ENCODE results near the gene VAMP5.

DNA sequence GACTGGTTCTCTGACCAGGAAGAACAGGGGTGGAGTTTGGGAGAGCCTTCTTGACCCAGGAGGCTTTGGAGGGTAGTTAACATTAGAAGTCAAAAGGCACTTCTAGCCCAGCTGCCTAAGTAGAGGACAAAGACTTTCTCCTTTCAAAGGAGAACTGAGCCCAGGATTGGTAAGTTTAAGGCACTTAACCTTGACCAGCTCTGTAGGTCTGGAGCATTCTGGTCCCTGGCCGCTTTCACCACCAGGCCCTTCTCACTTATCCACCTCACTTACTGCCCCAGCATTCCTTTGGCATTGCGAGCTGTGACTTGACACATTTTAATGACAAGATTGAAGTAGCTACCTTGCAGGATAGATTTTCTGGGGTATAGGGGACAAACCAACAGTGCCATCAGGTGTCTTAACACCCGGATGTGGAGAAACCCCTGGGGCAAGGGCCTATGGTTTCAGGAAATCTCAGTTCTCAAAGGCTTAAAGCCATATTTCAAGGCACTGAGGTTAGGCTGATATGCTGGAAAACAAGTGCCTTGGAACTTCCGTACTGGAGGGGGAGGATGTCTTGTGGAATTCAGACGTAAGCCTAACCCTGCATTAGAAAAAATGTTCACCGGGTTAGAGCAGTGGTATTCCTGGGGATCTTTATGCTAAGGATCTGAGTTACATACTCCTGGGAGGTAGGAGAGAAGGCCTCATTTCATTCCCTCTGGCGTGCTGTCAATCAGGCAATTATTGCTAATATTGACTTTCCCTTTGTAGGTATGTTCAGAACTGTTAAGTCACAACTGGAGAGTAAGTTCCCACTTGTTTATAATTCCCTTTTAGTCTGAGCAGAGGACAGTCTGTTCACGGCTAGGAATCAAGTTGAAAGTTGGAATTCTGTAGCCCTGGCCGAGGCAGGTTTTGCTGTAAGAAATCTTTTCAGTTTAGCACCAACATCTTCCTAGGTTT is 23.3 kb downstream of the VAMP5 start:
- TF ChIP-seq YY1 (IDR thresholded peaks at IDR 0.05): no peak
- TF ChIP-seq, protein P1, sequence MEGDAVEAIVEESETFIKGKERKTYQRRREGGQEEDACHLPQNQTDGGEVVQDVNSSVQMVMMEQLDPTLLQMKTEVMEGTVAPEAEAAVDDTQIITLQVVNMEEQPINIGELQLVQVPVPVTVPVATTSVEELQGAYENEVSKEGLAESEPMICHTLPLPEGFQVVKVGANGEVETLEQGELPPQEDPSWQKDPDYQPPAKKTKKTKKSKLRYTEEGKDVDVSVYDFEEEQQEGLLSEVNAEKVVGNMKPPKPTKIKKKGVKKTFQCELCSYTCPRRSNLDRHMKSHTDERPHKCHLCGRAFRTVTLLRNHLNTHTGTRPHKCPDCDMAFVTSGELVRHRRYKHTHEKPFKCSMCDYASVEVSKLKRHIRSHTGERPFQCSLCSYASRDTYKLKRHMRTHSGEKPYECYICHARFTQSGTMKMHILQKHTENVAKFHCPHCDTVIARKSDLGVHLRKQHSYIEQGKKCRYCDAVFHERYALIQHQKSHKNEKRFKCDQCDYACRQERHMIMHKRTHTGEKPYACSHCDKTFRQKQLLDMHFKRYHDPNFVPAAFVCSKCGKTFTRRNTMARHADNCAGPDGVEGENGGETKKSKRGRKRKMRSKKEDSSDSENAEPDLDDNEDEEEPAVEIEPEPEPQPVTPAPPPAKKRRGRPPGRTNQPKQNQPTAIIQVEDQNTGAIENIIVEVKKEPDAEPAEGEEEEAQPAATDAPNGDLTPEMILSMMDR (IDR thresholded peaks at IDR 0.05; ENCODE audit: low read depth, low read length, missing input control): no peak
- TF ChIP-seq, protein P2, sequence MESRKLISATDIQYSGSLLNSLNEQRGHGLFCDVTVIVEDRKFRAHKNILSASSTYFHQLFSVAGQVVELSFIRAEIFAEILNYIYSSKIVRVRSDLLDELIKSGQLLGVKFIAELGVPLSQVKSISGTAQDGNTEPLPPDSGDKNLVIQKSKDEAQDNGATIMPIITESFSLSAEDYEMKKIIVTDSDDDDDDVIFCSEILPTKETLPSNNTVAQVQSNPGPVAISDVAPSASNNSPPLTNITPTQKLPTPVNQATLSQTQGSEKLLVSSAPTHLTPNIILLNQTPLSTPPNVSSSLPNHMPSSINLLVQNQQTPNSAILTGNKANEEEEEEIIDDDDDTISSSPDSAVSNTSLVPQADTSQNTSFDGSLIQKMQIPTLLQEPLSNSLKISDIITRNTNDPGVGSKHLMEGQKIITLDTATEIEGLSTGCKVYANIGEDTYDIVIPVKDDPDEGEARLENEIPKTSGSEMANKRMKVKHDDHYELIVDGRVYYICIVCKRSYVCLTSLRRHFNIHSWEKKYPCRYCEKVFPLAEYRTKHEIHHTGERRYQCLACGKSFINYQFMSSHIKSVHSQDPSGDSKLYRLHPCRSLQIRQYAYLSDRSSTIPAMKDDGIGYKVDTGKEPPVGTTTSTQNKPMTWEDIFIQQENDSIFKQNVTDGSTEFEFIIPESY (IDR thresholded peaks at IDR 0.05): no peak
- no peak for TF ChIP-seq RAD21 (IDR thresholded peaks at IDR 0.05)
- TF ChIP-seq, protein P3, sequence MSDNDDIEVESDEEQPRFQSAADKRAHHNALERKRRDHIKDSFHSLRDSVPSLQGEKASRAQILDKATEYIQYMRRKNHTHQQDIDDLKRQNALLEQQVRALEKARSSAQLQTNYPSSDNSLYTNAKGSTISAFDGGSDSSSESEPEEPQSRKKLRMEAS (IDR thresholded peaks at IDR 0.05): no peak
- TF ChIP-seq, protein P4, sequence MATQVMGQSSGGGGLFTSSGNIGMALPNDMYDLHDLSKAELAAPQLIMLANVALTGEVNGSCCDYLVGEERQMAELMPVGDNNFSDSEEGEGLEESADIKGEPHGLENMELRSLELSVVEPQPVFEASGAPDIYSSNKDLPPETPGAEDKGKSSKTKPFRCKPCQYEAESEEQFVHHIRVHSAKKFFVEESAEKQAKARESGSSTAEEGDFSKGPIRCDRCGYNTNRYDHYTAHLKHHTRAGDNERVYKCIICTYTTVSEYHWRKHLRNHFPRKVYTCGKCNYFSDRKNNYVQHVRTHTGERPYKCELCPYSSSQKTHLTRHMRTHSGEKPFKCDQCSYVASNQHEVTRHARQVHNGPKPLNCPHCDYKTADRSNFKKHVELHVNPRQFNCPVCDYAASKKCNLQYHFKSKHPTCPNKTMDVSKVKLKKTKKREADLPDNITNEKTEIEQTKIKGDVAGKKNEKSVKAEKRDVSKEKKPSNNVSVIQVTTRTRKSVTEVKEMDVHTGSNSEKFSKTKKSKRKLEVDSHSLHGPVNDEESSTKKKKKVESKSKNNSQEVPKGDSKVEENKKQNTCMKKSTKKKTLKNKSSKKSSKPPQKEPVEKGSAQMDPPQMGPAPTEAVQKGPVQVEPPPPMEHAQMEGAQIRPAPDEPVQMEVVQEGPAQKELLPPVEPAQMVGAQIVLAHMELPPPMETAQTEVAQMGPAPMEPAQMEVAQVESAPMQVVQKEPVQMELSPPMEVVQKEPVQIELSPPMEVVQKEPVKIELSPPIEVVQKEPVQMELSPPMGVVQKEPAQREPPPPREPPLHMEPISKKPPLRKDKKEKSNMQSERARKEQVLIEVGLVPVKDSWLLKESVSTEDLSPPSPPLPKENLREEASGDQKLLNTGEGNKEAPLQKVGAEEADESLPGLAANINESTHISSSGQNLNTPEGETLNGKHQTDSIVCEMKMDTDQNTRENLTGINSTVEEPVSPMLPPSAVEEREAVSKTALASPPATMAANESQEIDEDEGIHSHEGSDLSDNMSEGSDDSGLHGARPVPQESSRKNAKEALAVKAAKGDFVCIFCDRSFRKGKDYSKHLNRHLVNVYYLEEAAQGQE (IDR thresholded peaks at IDR 0.05): no peak
